ENCODE results near the gene USB1. TPM values are rescaled to one million over a fixed set of nuclear protein-coding genes. Genes with fewer than 3 reads are reported as not detected.
A peak's percentile ranks its signal among the peaks of the same experiment; 100 is the strongest.

Gene USB1
- polyA plus RNA-seq, 3 donors = 11.8 to 35.0 (median 25.1) TPM

- no peak overlapping the region for H3K27ac ChIP-seq (ENCODE audit: low read depth, low read length)
- WGBS, 3 donors = 50 to 73% (median 57%) methylated on average over 1 of the region's 1 CpG
Observed at GRCh38 chr16:57988929-57989328, 12.3 kb upstream of the USB1 start.

GRCh38 chr16:57991551-57992059 is 9.6 kb upstream of the USB1 start:
- H3K27ac ChIP-seq (ENCODE audit: low read depth, low read length) = no peak overlapping the region
- WGBS, 3 donors = 89 to 93% (median 91%) methylated on average over 11 of the region's 11 CpGs

DNA sequence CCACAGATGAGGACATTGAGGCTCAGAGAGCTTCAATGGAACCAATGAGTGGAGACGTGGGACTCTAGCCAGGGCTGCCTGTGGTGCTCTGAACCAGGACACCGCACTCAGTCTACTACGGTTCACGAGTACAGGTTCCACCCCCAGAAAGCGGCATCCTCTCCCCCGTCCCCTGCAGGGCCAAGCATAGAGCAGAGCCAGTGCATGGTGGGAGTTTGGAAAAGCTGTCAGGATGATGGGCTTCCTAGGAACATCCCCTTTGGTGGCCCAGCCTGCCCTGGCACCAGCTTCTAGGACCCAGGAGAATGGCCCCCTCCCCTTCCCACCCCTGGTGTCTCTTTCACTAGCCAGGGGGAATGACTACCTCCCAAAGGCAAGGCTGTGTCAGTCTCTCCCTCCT is 9.1 kb upstream of the USB1 start:
- no peak overlapping the region for H3K27ac ChIP-seq (ENCODE audit: low read depth, low read length)
- 90 to 95% (median 95%) methylated on average over 6 of the region's 6 CpGs for WGBS, 3 donors

- no peak overlapping the region for H3K27ac ChIP-seq (ENCODE audit: low read depth, low read length)
- WGBS, 3 donors = 51 to 66% (median 55%) methylated on average over 8 of the region's 8 CpGs
Observed at GRCh38 chr16:57993438-57993837, 7.8 kb upstream of the USB1 start.

DNA sequence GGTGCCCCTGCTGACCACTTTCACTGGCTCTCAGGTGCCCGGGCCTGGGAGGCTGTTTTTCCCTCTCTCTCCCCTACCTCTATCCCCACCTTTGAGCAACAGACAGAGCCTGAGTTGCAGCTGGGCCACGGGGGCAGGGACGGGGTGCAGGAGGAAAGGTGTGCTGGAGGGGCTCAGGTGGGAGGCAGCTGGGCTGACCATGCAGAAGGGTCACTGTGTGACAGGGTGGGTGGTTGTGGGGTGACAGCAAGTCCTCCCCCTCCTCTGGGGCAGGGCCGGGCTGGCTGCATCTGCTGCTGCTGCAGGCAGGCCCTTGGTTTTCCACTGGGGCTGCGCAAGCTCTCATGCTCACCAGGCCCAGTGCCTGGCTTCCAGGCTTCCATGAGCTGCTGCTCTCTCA is 7.3 kb upstream of the USB1 start:
- H3K27ac ChIP-seq (ENCODE audit: low read depth, low read length) = no peak overlapping the region
- WGBS, 3 donors = 75 to 81% (median 77%) methylated on average over 4 to 5 of the region's 5 CpGs

DNA sequence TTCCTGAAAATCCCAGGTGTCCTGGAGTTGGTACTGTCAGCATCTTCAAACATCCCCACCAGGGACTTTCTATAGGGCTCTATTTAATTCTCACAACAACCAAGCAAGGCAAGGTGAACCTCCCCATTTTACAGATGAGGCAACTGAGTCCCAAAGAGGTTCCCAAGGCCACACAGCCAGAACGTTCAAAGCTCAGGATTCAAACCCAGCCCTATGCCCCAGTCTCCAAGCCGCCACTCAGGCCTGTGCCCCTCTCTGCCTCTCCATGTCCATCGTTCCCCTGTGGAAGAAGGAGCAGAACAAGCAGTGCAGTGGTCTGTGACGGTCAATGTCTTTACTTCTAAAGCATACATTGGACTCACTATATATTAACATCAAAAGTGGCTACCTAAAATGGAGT is 6.8 kb upstream of the USB1 start:
- WGBS, 3 donors = 87 to 94% (median 93%) methylated on average over 4 of the region's 4 CpGs
- no peak overlapping the region for H3K27ac ChIP-seq (ENCODE audit: low read depth, low read length)

- H3K27ac ChIP-seq (ENCODE audit: low read depth, low read length) = no peak overlapping the region
Observed at GRCh38 chr16:57994778-57995177, 6.4 kb upstream of the USB1 start.

DNA sequence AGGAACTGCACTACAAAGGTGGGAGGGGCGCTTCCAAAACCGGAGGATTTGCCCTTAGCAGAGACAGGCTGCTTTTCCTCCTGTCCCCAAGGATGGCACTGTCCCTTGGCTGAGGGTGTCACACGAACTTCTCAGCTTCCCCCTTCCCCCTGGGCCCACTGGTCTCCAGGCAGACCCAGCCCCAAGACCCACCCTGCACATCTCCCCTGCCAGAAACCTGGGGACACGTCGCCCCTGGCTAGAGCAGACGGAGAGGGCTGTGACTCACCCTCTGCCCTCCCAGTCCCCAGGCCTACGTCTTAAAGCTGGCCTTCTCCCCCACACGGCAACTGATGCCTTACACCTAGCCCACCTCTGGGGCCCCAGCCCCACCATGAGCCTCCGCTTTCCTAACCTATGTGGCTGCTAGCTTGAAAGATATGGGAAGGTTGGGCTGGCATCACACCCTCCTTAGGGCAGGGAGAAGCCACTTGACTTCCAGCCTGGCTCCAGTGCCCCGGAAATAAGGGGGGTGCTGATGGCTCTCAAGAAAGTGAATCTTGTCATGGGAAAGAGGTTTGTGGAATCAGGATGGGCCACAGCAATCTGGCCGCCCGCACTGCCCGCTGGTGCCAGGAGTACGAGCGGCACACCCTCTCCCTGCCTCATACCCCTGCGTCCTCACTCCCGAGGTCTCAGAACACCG is 5.3 kb upstream of the USB1 start:
- no peak overlapping the region for H3K27ac ChIP-seq (ENCODE audit: low read depth, low read length)
- 86 to 90% (median 88%) methylated on average over 15 to 18 of the region's 18 CpGs for WGBS, 3 donors

More at GRCh38 chr16:57994778-57995177, 6.4 kb upstream of the USB1 start:
- WGBS, 3 donors = 14 to 35% (median 18%) methylated on average over 4 of the region's 4 CpGs

DNA sequence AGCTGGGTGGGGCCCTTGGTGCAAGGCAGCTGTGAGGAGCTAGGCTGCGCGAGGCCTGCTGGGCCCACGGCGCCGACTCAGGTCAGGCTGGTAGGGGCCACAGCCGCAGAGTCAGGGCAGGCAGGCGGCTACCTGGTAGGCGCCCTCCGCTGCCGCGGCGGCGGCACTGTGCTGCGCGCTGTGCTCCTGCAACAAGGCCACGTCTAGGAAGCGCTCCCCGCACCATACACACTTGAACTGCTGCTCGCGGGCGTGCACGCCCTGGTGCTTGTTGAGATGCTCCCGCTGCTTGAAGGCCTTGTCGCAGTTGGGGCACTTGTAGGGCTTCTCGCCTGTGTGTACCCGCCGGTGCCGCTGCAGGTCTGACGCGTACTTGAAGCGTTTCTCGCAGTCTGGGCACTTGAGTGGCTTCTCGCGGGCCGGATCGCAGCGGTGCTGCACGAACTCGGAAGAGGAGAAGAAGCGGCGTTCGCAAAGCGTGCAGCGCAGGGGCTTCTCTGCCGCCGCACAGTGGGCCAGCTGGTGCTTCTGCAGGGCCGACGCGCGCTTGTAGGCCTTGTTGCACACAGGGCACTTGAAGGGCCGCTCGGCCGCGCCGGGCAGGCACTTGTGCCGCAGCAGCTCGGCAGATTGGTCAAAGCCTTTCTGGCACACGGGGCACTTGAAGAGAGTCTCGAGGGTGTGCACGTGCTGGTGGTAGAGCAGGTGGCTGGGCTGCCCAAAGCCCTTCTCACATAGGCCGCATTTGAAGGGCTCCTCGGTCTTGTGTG is 4.6 kb upstream of the USB1 start:
- no peak overlapping the region for H3K27ac ChIP-seq (ENCODE audit: low read depth, low read length)
- WGBS, 3 donors = 95 to 97% (median 97%) methylated on average over 62 of the region's 62 CpGs

DNA sequence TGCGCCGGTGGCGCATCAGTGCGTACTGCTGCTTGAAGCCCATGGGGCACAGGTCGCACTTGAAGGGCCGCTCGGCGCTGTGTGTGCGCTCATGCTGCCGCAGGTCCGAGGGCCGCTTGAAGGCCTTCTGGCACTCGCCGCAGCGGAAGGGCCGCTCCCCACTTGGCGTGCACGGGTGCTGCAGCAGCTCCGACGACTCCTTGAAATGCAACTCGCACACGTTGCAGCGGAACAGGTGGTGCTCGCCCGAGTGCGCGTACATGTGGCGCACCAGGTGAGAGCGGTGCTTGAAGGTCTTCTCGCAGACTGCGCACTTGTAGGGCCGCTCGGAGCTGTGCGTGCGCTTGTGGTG is 4.1 kb upstream of the USB1 start:
- H3K27ac ChIP-seq (ENCODE audit: low read depth, low read length) = no peak overlapping the region
- WGBS, 3 donors = 97% methylated on average over 35 of the region's 35 CpGs

GRCh38 chr16:57997528-57998265 is 3.5 kb upstream of the USB1 start:
- H3K27ac ChIP-seq (ENCODE audit: low read depth, low read length) = no peak overlapping the region
- 94 to 95% (median 94%) methylated on average over 36 of the region's 36 CpGs for WGBS, 3 donors

- no peak overlapping the region for H3K27ac ChIP-seq (ENCODE audit: low read depth, low read length)
Observed at GRCh38 chr16:57998486-57998885, 2.7 kb upstream of the USB1 start.

GRCh38 chr16:57998992-57999365 is 2.2 kb upstream of the USB1 start:
- 72 to 82% (median 78%) methylated on average over 3 of the region's 3 CpGs for WGBS, 3 donors

More at GRCh38 chr16:57998486-57998885, 2.7 kb upstream of the USB1 start:
- WGBS, 3 donors = 44 to 74% (median 46%) methylated on average over 8 of the region's 8 CpGs

GRCh38 chr16:57999366-57999970 is 1.7 kb upstream of the USB1 start:
- 9 to 10% (median 10%) methylated on average over 6 of the region's 6 CpGs for WGBS, 3 donors
- peak overlapping the region; percentile 42 for H3K27ac ChIP-seq (ENCODE audit: low read depth, low read length)

More at GRCh38 chr16:57998992-57999365, 2.2 kb upstream of the USB1 start:
- H3K27ac ChIP-seq (ENCODE audit: low read depth, low read length) = no peak overlapping the region

DNA sequence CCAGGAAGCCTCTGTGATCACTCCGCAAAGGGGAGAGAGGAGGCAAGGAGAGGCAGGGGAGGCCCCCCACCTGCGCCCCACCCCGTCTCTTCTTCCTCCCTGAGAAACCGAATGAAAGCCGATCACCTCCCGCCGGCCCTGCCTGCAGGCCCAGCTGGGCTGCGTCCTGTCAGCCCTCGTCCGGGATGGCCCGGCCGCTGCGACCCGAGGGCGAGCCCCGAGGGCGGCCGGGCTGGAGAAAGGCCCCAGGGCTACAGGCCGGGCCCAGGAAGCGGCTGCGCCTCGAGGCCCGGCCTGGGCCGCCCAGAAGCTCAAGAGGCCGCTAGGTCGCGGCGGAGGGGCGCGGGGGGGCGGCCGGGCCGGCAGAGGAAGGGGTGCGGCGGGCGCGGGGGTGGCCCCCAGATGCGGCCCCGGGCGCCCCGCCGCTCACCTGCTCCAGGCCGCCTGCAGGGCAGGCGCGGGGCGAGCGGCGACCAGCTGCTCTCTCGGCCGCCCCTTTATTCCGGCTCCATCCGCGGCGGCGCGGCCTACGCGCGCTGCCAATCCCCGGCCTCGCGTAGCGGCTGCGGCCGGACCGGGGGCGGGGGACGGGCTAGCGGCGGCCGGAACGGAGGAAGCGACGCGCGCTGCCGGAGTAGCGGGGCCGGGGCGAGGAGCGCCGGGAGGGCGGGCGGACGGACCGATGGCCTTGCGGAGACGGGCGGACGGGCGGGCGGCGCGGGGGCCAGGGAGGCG is 1.1 kb upstream of the USB1 start, which contains the start of gene ZNF319:
Gene ZNF319, minus strand, starts transcription at position 702 of the 735 bp plus-strand sequence. CDS start 2,407 bp downstream, outside the sequence.
- WGBS, 3 donors = 1 to 2% (median 1%) methylated on average over 48 to 94 of the region's 95 CpGs
- H3K27ac ChIP-seq (ENCODE audit: low read depth, low read length) = peak within 1 kb of the TSS; percentile 42

DNA sequence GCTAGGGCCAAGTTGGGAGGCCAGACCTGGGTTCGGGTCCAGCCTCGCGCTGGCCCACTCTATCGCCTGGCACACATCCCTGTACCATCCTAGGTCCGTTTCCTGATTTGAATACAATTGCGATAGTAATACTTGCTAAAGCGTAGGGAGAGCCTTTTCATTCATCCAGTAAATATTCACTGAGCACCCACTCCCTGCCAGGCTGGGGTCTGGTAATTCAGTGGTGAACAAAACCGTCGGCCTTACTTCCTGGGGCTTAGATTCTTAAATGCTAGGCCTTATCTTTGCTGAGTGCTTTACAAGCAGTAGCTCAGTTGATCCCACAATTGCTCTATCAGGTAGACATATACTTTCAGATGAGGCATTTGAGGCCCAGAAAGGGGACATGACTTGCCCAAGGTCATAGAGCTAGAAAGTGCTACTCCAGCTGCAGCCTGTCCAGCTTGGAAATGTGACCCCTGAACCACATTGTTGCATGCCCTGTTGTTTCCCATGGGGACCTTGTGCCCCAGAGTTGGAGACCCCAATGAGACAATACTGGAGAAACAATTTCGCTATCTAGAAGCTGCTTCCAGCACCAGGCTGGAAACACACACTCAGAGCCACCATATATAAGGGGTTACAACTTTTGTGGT is 691 bp downstream of the USB1 start:
- WGBS, 3 donors = 32 to 38% (median 38%) methylated on average over 7 to 10 of the region's 10 CpGs
- H3K27ac ChIP-seq (ENCODE audit: low read depth, low read length) = no peak overlapping the region

DNA sequence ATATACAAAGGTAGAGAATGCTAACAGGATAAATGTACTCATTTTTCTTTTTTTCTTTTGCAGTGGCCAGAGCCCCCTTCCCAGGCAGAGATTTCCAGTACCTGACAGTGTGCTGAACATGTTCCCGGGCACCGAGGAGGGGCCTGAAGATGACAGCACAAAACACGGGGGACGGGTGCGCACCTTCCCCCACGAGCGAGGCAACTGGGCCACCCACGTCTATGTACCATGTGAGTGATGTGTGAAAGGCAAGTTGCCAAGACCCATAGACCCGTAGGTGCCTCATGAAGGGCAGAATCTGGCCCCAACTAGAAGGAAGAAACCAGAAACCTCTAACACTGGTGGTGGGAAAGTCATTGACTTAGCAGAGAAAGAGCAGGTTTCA is 1.2 kb downstream of the USB1 start:
- no peak overlapping the region for H3K27ac ChIP-seq (ENCODE audit: low read depth, low read length)
- 80 to 88% (median 88%) methylated on average over 9 of the region's 9 CpGs for WGBS, 3 donors
